H9 (cell line): ENCODE data around the gene DHRSX. TPM values are rescaled to one million over a fixed set of nuclear protein-coding genes. Genes with fewer than 3 reads are reported as not detected.
A peak's percentile ranks its signal among the peaks of the same experiment; 100 is the strongest.

ENCODE experiments used
- DNase-seq: peaks from one replicate; pipeline ENCODE4 v3.0.0-alpha.2; 2017
- H2AFZ ChIP-seq: one replicate; pipeline ENCODE4 v1.6.1; 2013; ENCODE audit warnings: mild to moderate bottlenecking, low read length, control low read depth, moderate library complexity
- H2AK5ac ChIP-seq: 2 replicates; pipeline ENCODE4 v1.6.1; 2013; ENCODE audit warnings: low read length, control low read depth, mixed read lengths; ENCODE audit not compliant: insufficient read length
- H2BK120ac ChIP-seq: one replicate; pipeline ENCODE4 v1.6.1; 2013; ENCODE audit warnings: low read depth, mild to moderate bottlenecking, low read length, control low read depth, inconsistent platforms; ENCODE audit not compliant: poor library complexity, severe bottlenecking
- H2BK12ac ChIP-seq: 2 replicates; pipeline ENCODE4 v1.6.1; 2013; ENCODE audit warnings: low read length, control low read depth, mixed read lengths, low read depth; ENCODE audit not compliant: insufficient read length
- H2BK15ac ChIP-seq: 2 replicates; pipeline ENCODE4 v1.6.1; 2013; ENCODE audit warnings: low read depth, low read length, control low read depth
- H2BK20ac ChIP-seq: one replicate; pipeline ENCODE4 v1.6.1; 2013; ENCODE audit warnings: low read depth, mild to moderate bottlenecking, low read length, control low read depth, inconsistent platforms; ENCODE audit not compliant: poor library complexity, severe bottlenecking
- H2BK5ac ChIP-seq: 2 replicates; pipeline ENCODE4 v1.6.1; 2013; ENCODE audit warnings: low read length, control low read depth, mixed read lengths; ENCODE audit not compliant: insufficient read length
- H3K14ac ChIP-seq: 2 replicates; pipeline ENCODE4 v1.6.1; 2013; ENCODE audit warnings: low read length, control low read depth; ENCODE audit not compliant: insufficient read depth
- H3K18ac ChIP-seq: 2 replicates; pipeline ENCODE4 v1.6.1; 2013; ENCODE audit warnings: low read depth, mild to moderate bottlenecking, mixed read lengths, low read length, control low read depth; ENCODE audit not compliant: insufficient read length
- H3K23ac ChIP-seq: 2 replicates; pipeline ENCODE4 v1.6.1; 2013; ENCODE audit warnings: low read length, control low read depth, mixed read lengths, low read depth; ENCODE audit not compliant: insufficient read length
- H3K23me2 ChIP-seq: 2 replicates; pipeline ENCODE4 v1.6.1; 2013; ENCODE audit warnings: low read depth, mild to moderate bottlenecking, mixed read lengths, low read length, control low read depth; ENCODE audit not compliant: insufficient read length, poor library complexity, severe bottlenecking
- H3K27ac ChIP-seq: 2 replicates; pipeline ENCODE4 v1.5.1; 2013; ENCODE audit warnings: low read length, control low read depth, mixed read lengths, low read depth; ENCODE audit not compliant: insufficient read length
- H3K27me3 ChIP-seq: 2 replicates; pipeline ENCODE4 v1.6.1; 2013; ENCODE audit warnings: low read length, control low read depth, inconsistent platforms; ENCODE audit not compliant: insufficient read depth
- H3K4ac ChIP-seq: 2 replicates; pipeline ENCODE4 v1.6.1; 2013; ENCODE audit warnings: low read depth, mild to moderate bottlenecking, control low read depth, inconsistent platforms, low read length, moderate library complexity
- H3K4me1 ChIP-seq: 2 replicates; pipeline ENCODE4 v1.6.1; 2013; ENCODE audit warnings: low read length, control low read depth, inconsistent platforms; ENCODE audit not compliant: insufficient read depth
- H3K4me2 ChIP-seq: 2 replicates; pipeline ENCODE4 v1.6.1; 2013; ENCODE audit warnings: low read length, control low read depth, mixed read lengths; ENCODE audit not compliant: insufficient read length, insufficient read depth
- H3K56ac ChIP-seq: 2 replicates; pipeline ENCODE4 v1.6.1; 2013; ENCODE audit warnings: low read depth, mild to moderate bottlenecking, mixed read lengths, low read length, control low read depth; ENCODE audit not compliant: insufficient read length
- H3K79me1 ChIP-seq: 2 replicates; pipeline ENCODE4 v1.6.1; 2013; ENCODE audit warnings: low read depth, mild to moderate bottlenecking, moderate library complexity, low read length, control low read depth, inconsistent platforms; ENCODE audit not compliant: insufficient read depth, poor library complexity, severe bottlenecking
- H3K79me2 ChIP-seq: 2 replicates; pipeline ENCODE4 v1.6.1; 2013; ENCODE audit warnings: low read length, control low read depth, inconsistent platforms; ENCODE audit not compliant: insufficient read depth
- H3K9ac ChIP-seq: 2 replicates; pipeline ENCODE4 v1.6.1; 2013; ENCODE audit warnings: low read length, control low read depth, mixed read lengths; ENCODE audit not compliant: insufficient read length; ENCODE audit errors: extremely low read depth
- H3K9me3 ChIP-seq: one replicate; pipeline ENCODE4 v1.6.1; 2013; ENCODE audit warnings: low read depth, low read length, inconsistent platforms; ENCODE audit not compliant: control insufficient read depth
- H3T11ph ChIP-seq: one replicate; pipeline ENCODE4 v1.6.1; 2013; ENCODE audit warnings: mild to moderate bottlenecking, low read length, control low read depth, inconsistent platforms
- H4K20me1 ChIP-seq: one replicate; pipeline ENCODE4 v1.6.1; 2013; ENCODE audit not compliant: control insufficient read depth, insufficient read length, insufficient read depth
- H4K5ac ChIP-seq: 2 replicates; pipeline ENCODE4 v1.6.1; 2013; ENCODE audit warnings: low read depth, mild to moderate bottlenecking, mixed read lengths, low read length, control low read depth; ENCODE audit not compliant: insufficient read length
- H4K8ac ChIP-seq: replicated peaks from 2 replicates; pipeline ENCODE4 v1.6.1; 2013; ENCODE audit warnings: low read length, control low read depth, mixed read lengths, low read depth; ENCODE audit not compliant: insufficient read length
- H4K91ac ChIP-seq: 2 replicates; pipeline ENCODE4 v1.6.1; 2013; ENCODE audit warnings: low read depth, mild to moderate bottlenecking, moderate library complexity, mixed read lengths, low read length, control low read depth; ENCODE audit not compliant: insufficient read length
- H3K27ac Mint-ChIP-seq, 3 experiments: 2 replicates in 2 of 3; 3 replicates in 1 of 3; pipeline ENCODE4 v1.8.0; 2020 to 2021; ENCODE audit warnings: mixed read lengths in 3 of 3, mild to moderate bottlenecking in 1 of 3, moderate library complexity in 1 of 3
- H3K27me3 Mint-ChIP-seq: 2 replicates; pipeline ENCODE4 v1.8.0; 2021; ENCODE audit warnings: low read depth, mild to moderate bottlenecking, moderate library complexity, mixed read lengths
- H3K36me3 Mint-ChIP-seq, 3 experiments: 2 replicates in 2 of 3; 3 replicates in 1 of 3; pipeline ENCODE4 v1.8.0; 2020 to 2021; ENCODE audit warnings: low read depth in 3 of 3, mixed read lengths in 3 of 3; ENCODE audit not compliant: insufficient read depth in 1 of 3
- H3K4me1 Mint-ChIP-seq, 2 experiments: 2 replicates each; pipeline ENCODE4 v1.8.0; 2020; ENCODE audit warnings: mixed read lengths in 2 of 2
- H3K4me3 Mint-ChIP-seq, 2 experiments: 2 replicates in 1 of 2; 3 replicates in 1 of 2; pipeline ENCODE4 v1.8.0; 2020 to 2021; ENCODE audit warnings: mild to moderate bottlenecking in 2 of 2, mixed read lengths in 2 of 2, moderate library complexity in 1 of 2
- H3K9me3 Mint-ChIP-seq, 2 experiments: 2 replicates in 1 of 2; 3 replicates in 1 of 2; pipeline ENCODE4 v1.8.0; 2020; ENCODE audit warnings: mild to moderate bottlenecking in 2 of 2, mixed read lengths in 2 of 2, moderate library complexity in 1 of 2
- CTCF ChIP-seq: fragments of 200-600 bp; sonication (generic); conservative IDR thresholded peaks from 3 replicates; pipeline ENCODE4 v1.8.0; 2021; ENCODE audit warnings: antibody characterized with exemption, mild to moderate bottlenecking
- WGBS: extraction: QIAGEN DNeasy Blood & Tissue Kit; methylation state at CpG from one replicate; pipeline ENCODE4 v1.1.7; 2013; ENCODE audit warnings: missing lambda C conversion rate, low lambda C conversion rate, mixed read lengths; ENCODE audit not compliant: insufficient read length; ENCODE audit errors: extremely low coverage; 5-methylcytosine and 5-hydroxymethylcytosine counted together
- total RNA-seq: library from RNA; stranded (reverse); gene quantifications from 2 replicates; pipeline ENCODE4 v1.2.1, GENCODE V29; 2021

DHRSX gene
- total RNA-seq, 1 experiment from 2014 or later = 44.0 TPM

- Histone ChIP-seq H3T11ph (no peak overlapping the region), H3K79me1 (no peaks in the 10 kb centered on the region), H3K4me2 (no peak overlapping the region), H4K91ac (no peak overlapping the region), H4K5ac (no peak overlapping the region), H3K79me2 (no peaks in the 10 kb centered on the region), H2BK15ac (no peak overlapping the region), H3K23ac (no peak overlapping the region), H2BK5ac (no peak overlapping the region), H2AK5ac (no peak overlapping the region), H3K4ac (no peak overlapping the region), H3K4me1 (no peaks in the 10 kb centered on the region), H3K9ac (no peak overlapping the region), H3K27ac (no peak overlapping the region), H4K20me1 (no peaks in the 10 kb centered on the region), H3K56ac (no peak overlapping the region), H3K18ac (no peak overlapping the region), H2BK12ac (no peak overlapping the region), H3K23me2 (no peaks in the 10 kb centered on the region), H4K8ac (no peak overlapping the region), H2BK120ac (no peak overlapping the region), H3K14ac (no peak overlapping the region), H3K9me3 (no peaks in the 10 kb centered on the region), H3K27me3 (no peaks in the 10 kb centered on the region), H2BK20ac (no peak overlapping the region), H2AFZ (no peak overlapping the region)
- peaks cover 3 to 5% of the 10 kb centered on the region in 2 experiments; a peak in 3 of 5 replicates for H3K9me3 Mint-ChIP-seq
- H3K4me3 Mint-ChIP-seq = no peak overlapping the region
- no CpG with 5 or more reads among the region's 11 CpGs for WGBS
- H3K36me3 Mint-ChIP-seq = peaks cover 2 to 16% (median 7%) of the 10 kb centered on the region in 3 experiments
- H3K27me3 Mint-ChIP-seq = no peaks in the 10 kb centered on the region
- H3K27ac Mint-ChIP-seq = peak overlapping the region; percentile 25 to 95 (median 54); a peak in 5 of 7 replicates
- TF ChIP-seq CTCF = no peak
- DNase-seq = peak; percentile 68
- H3K4me1 Mint-ChIP-seq = peaks cover 16 to 19% of the 10 kb centered on the region in 2 experiments
These were observed 189.3 kb downstream of the DHRSX start for GRCh38 chrX:2311501-2311900.
